HG03460 (cell line): Measurements from ENCODE around the gene CDS2.

Experiments
- ATAC-seq: cut with Tn5 transposase; IDR thresholded peaks from one replicate; pipeline ENCODE4 v1.9.1; 2021; ENCODE audit not compliant: unreplicated experiment

The CDS2 gene

DNA sequence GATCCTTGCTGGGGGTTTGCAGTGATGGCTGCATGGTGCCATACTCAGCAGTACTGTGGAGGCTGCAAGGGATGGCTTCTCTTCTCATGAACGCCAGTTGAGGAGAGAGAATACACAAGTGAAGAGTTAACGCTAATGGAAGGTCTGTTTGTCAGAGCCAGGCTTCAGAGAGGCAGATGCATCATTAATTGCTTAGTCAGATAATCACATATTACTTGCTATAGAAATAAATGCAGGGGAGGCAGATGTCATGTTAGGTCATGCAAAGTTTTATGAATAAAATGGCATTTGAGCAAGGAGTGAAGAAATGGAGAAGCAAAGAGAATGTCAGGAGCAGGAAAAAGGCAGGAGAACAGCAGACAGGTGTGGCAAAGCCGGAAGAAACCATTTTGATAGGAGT lies 51.2 kb downstream of the CDS2 start:
- no peak for ATAC-seq

DNA sequence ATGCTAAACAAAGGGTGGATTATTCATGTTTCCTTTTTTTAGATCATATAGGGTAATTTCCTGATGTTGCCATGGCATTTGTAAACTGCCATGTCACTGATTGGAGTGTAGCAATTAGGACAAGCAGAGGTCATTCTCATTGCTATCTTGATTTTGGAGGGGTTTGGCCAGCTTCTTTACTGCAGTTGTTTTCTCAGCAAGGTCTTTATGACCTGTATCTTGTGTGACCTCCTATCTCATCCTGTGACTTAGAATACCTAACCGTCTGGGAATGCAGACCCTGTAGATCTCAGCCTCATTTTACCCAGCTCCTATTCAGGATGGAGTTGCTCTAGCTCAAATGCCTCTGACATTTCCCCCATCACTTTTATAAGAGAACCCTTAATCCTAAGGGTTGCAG lies 53.6 kb downstream of the CDS2 start:
- ATAC-seq: no peak

DNA sequence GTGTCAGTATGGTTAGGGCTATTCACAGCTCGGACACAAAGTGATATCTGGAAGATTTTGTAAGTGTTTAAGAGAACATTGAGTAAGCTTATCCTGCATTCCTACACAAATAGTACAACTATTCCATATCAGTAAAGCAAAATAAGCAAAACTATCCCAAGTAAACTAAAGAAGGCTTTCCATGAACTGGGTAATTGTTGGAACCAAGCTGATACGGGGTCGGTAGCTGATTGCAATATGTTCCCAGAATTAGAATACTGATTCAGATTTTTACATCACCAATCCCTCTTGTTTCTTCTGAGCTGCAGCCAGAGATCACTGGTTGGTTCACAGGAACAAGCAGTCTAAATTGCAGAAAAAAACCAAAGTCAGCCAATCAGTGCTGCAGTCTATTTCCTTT lies 54.1 kb downstream of the CDS2 start:
- no peak for ATAC-seq

DNA sequence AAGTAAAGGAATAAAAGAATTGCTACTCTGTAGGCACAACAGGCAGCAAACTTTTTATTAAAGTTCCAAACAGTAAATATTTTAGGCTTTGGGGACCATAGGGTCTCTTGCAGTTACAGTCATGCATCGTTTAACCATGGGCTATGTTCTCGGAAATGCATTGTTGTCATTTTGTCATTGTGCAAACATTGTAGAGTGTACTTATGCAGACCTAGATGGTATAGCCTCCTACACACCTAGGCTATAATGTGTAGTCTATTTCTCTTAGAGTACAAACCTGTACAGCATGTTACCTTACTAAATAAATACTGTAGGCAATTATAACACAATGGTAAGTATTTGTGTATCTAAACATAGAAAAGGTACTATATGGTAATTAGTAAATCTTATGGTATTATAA lies 54.7 kb downstream of the CDS2 start:
- no peak for ATAC-seq

DNA sequence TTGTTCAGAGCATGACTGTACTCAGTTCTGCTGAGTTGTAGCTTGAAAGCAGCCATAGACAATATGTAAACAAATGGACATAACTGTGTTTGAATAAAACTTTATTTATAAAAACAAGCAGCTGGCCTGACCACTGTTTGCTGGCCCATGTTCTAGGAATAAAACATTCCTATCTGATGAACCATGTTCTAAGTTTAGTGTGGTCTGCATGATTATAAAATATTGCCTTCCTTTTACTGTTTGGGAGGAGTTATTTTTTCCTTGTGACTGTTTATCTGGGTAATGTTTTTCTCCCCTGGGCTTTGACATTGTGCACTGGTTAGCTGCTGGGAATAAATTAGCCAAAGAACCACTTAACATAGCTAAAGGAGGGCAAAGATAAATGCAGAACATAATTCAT lies 55.1 kb downstream of the CDS2 start:
- no peak for ATAC-seq

DNA sequence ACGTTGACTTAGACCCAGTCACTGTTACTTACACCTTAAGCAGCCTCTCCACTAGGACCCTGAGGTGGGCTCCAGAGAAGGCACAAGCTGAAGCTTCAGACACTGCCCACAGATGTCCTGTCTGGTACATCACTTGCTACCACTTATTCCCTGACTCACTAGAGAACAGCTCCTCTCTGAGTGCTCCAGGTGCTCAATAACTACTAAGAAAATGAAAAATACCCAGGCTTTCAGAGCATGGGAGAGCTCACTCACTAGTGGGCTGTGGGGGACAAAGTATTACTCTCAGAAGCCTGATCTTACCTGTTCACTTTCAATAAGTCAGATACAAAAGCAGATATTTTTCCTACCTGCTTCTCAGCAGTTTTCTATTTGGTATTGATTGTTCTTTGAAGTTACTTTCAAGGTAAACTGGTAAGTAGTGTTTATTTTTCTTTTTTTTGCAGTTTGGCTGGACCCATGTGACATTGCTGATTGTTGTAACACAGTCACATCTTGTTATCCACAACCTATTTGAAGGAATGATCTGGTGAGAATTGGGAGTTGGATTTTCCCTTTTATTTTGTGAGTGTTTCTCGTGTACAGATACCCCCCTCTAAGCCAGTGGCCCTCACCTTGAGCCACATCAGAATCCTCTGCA lies 55.9 kb downstream of the CDS2 start:
- no peak for ATAC-seq

DNA sequence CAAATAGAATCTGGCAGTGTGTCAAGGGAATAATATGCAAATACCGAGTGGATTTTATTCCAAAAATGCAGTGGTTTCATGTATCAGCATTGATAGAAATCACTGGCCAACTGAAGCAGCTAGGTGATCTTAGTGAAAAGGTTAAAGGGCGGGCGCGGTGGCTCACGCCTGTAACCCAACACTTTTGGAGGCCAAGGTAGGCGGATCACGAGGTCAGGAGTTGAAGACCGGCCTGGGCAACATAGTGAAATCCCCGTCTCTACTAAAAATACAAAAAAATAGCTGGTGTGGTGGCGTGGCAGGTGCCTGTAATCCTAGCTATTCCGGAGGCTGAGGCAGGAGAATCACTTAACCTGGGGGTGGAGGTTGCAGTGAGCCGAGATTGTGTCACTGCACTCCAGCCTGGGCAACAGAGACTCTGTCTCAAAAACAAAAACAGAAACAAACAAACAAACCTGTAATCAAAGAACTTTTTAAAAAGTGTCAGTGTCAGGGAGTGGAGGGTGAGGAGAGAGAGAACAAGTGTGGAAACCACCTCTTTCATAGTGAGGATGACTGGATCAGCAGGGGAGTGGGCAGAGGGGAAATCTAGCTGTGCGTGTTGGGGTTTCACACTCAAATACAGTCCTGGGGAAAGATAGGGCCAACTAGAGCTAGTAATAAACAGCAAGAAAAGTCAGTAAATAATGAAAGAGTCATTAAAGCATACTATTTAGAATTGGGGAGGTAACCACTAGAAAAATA lies 57.1 kb downstream of the CDS2 start:
- ATAC-seq: no peak

DNA sequence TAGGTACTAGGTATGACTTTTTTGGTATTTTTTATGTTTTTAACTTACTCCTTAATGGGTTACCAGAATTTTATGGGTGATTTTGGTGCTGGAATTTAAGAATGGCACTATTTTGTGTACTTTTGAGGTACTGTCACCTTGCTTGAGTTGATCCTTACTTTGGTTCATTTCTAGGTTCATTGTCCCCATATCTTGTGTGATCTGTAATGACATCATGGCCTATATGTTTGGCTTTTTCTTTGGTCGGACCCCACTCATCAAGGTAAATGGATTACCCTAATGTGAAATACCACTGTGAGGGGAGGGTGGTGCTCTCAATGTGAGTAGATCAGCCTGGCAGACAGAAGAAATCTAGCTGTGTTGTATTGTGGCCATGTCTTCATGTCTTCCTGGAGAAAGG lies 57.9 kb downstream of the CDS2 start:
- ATAC-seq: no peak

DNA sequence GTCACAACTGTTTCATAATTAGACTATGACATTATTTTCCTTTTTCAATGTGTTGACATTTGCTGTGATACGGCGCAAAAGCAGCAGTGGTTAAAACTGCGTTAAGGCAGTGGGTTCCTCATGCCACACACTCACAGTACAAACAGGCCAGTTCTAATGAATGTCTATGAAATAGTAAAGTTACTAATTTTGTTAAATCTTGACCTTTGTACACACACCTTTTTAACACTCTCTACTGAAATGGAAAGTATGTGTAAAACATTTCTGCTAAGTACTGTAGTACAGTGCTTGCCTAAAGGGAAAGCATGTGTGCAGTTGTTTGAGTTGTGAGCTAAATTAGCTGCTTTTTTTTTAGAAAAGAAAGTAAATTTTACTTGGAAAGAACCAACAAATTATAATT lies 60.3 kb downstream of the CDS2 start:
- no peak for ATAC-seq

DNA sequence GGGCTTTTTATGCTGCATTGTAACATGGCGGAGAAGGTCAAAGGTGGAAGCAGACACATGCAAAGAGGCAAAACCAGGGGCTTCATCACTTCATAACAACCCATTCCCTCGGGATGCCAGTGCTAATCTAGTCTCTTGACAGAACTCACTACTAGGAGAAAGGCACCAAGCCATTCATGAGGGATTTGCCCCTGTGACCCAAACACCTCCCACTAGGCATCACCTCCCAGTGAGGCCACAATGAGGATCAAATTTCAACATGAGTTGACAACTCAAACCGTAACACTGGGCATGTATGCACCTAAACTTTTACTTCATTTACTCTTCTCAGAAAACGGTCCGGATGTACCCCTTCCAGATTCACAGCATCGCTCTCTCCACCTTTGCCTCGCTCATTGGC lies 61.9 kb downstream of the CDS2 start:
- no peak for ATAC-seq

DNA sequence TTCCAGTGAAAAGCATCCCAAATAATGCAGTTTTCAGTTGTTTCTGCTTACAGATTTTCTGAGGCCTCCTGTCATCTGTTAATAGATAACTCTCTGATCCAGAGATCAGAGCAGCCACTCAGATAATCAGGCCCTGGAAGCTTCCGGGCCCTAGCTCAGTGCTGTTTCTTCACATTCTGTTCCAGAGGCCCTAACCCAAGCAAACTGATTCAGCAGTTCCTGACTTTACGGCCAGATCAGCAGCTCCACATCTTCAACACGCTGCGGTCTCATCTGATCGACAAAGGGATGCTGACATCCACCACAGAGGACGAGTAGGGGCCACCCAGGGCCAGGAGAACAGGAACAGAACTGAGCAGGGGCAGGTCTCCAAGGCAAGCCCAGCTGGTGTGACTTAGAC lies 63.1 kb downstream of the CDS2 start:
- no peak for ATAC-seq

DNA sequence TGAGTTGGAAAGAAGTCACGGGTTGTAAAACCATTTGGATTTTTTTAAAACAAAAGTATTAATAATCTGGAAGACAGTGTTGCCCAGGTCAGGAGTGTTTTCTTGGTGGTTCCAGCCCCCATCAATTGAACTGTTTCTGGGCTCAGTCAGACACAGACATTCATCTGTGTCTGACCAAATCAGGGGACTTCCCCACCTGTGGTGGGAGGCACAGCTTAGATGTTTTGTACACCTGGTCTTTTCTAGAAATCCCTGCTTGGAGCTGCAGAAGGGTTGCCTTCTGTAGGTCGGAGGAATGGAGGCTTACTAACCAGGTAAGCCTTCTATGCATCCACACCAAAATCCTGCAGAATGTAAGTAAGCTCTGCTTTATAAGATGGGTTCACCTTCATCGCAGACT lies 63.6 kb downstream of the CDS2 start:
- ATAC-seq: no peak

DNA sequence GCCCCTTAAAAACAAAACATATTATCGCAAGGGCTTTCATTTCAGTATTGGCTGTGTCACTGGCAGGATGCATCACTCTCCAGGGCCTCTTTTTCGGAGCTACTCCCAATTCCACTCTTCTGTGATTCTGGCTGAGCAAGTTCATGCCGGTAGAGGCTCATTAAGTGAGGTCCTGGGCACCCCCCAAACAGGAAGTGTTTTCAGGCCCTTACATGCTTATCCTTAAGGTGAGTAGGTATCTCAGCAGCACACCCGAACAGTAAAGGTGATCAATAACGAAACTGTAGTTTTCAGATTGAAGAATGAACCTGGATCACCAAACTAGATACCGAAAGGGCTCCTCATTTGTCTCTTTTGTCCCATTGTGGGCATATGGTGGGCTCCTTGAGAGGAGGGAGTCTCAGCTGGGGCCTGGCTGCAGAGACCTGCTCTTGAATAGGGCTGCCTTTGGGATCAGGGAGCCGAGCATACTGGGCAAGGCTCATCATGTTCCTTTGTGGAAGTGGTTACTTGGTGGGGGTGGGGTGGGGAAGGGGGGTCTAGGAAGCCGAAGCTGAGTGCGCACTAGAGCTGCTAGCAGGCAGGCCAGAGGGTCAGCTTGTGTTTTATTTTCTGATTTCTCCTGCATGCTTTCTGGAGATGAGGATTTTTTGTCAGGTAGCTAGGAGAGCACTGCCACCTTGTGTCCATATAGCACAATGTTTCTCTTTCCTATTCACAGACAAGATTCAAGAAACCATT lies 65.2 kb downstream of the CDS2 start:
- ATAC-seq: peak; percentile 52

DNA sequence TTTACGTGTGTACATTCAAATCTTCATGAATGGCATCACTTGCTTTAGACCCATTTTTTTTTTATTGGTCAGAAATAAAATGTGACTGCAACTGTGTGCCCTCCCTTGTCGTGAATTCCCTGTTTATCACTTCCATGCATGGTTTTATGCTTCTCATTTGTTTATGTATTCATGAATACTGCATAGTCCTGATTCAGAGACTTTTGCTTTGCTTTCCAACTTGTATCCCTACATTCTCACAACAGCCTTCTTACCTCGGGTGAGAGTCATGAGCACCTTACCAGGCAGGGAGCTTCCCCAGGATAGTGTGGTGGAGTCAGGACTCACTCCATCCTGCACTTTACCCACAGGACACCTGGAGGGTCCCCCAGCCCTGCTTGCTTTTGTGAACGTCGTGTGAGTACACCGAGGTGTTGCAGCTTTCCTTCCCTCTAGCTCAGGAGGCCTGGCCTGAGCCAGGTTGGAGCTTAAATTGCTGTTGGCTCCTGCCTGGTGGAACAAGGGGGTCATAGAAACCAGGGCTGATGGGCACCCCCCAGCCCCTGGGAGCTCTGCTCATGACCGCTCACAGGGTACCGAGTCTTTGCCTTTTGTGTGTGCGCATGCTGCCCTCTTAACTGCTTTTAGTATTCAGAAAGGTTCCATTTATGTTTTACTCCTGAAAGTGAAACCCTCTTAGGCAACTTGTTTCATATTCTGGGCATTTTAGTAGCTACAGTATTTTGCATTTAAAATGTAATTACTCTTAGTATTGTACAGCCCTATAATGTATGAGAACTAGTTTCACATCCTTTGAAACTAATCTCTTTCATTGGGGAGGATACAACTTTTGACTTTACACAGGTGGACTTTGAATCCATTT lies 66.0 kb downstream of the CDS2 start:
- ATAC-seq: no peak

DNA sequence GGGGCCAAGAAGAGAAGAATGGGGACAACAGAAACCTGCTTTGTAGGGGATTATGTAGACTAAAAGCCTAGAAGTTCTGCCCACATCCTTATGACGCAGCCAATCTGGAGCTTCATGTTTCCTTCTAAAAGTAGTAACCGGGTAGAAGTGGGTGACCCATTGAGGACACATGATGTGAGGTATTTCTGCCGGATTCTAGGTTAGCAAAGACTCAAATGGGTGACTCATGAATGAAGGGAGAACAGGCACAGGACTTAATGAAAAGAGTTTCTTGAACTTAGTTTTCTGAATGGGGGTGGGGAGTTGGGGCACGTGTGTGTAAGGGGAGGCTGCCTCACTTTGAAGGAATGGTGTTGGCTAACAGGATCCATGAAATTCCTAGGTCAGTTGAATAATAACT lies 68.8 kb downstream of the CDS2 start:
- no peak for ATAC-seq

DNA sequence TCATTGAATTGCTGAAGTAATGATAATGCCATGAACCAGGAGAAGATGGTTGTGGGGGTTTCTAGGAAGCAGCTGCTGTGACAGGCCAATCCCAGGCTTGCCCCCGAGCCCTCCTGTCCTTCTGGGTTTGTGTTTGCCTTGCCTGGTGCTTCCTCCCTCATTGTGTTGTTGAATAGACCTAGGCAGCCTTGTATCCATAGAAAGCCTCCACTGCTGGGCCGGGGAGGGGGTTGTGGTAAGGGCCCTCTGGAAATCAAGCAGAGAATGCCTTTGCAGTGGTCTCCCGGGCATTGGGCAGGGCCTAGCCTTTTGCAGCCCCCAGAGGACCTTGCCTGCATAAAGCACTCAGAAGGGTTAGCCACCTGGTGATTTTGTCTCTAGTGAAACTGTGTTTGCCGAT lies 69.3 kb downstream of the CDS2 start:
- no peak for ATAC-seq

DNA sequence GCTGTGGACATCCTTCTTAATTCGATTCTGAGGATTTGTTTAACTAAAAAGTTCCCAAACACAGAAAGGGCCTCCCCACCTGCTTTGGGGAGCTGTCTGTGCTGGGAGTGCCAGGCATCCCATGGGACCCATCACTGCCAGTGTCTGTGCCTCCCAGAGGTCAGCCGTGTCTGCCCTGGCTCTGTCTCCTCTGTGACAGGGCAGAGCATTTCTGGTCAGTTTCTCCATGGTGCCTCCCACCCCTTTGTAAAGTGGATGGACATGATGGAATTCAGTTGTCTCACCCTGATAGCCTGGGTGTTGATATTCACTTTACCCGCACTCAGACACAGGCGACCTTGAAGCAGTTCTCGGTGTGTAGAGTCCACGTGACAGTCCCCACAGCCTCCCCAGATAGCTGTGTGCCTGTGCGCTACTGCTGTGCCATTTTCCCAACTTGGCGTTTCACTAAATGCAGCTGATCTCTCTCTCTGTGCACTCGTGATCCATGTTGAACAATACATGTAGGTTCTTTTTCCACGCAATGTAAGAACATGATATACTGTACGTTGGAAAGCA lies 70.5 kb downstream of the CDS2 start:
- ATAC-seq: no peak

DNA sequence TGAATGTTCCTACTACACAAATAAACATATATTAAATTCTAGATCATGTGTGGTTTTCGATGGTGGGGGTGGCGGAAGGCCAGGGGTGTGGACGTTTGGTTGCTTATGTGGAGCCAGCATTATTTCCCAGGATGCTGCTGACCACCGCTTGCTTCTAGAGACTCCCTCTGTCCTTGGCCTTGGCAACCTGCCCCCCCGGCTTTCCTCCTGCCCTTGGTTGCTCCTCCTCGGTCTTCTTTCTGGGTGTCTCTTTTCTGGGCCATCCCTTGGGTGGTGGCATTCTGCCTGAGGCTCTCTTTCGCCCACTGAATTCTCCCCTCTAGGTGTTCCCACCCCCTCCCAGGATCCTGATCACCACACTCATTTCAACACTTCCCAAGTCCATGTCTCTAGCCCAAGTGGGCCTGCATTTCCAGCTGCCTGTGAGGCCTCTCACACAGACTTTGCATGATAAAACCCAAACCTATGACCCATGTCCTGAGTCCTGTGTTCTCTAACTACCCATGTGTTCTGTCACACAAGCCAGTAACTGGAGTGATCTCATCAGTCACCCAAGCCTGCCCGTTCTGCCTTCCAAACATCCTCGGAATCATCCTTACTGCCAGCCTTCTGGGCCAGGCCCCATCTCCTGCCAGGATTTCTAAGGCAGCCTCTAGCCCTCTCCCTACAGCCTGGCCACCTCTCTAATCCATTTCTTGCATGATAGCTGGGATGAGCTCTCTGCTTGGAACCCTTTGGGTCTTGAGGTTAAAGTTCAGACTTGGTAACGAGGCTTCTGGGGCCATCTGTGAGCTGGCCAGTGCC lies 71.2 kb downstream of the CDS2 start:
- ATAC-seq: no peak

DNA sequence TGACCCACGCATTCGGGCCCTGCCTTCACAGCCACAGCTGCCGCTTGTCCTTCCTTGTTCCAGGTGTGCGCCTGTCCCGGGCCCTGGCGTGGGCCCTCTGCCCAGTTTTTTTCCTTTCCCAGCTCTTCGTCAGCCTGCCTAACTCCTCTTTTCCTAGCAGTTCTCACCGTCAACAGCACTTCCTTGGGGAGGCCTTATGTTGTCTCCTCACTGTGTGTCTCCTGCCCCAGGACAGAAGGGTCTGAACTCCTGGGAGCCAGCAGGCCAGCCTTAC lies 71.8 kb downstream of the CDS2 start:
- no peak for ATAC-seq

DNA sequence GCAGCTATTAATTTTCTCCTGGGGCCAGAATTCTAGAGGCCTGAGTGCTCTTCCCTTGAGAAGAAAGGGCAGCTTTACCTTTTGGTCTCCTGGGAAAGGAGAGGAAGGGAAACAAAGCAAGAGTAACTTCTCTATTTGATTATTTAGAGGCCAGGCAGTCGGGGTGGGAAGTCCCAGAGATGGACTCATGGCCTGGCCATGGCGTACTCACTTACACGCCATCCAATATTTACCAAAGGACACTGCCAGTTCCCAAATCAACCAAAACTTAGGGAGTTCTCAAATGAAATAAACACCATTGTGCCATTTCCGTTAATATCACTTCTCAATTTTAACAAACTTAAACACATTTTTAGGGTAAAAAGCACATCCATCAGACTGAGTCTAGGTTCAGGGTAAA lies 76.6 kb downstream of the CDS2 start:
- no peak for ATAC-seq
